Measurements from ENCODE around the gene NUP50.

Gene NUP50

GRCh38 chr22:45142376-45142775, 21.3 kb upstream of the NUP50 start:
- in situ Hi-C loops (cut with HindIII; ENCODE audit: low sequenced_read_pairs): no loop called here
- DNase-seq (ENCODE audit: low read depth): no peak
- no peak overlapping the region for H3K4me3 ChIP-seq (ENCODE audit: low read depth, low read length)
- TF ChIP-seq CTCF (IDR thresholded peaks at IDR 0.05; ENCODE audit: low read depth, low read length, missing control alignments): no peak

GRCh38 chr22:45144916-45145315, 18.8 kb upstream of the NUP50 start:
- DNase-seq (ENCODE audit: low read depth): no peak
- H3K4me3 ChIP-seq (ENCODE audit: low read depth, low read length): no peak overlapping the region
- in situ Hi-C loops (cut with HindIII; ENCODE audit: low sequenced_read_pairs): no loop called here
- TF ChIP-seq CTCF (IDR thresholded peaks at IDR 0.05; ENCODE audit: low read depth, low read length, missing control alignments): no peak

- no peak for TF ChIP-seq CTCF (IDR thresholded peaks at IDR 0.05; ENCODE audit: low read depth, low read length, missing control alignments)
- no peak for DNase-seq (ENCODE audit: low read depth)
- no peak overlapping the region for H3K4me3 ChIP-seq (ENCODE audit: low read depth, low read length)
- in situ Hi-C loops (cut with HindIII; ENCODE audit: low sequenced_read_pairs): no loop called here
Observed at GRCh38 chr22:45149671-45150070, 14.1 kb upstream of the NUP50 start.

GRCh38 chr22:45150139-45150538, 13.6 kb upstream of the NUP50 start:
- H3K4me3 ChIP-seq (ENCODE audit: low read depth, low read length): no peak overlapping the region
- no peak for TF ChIP-seq CTCF (IDR thresholded peaks at IDR 0.05; ENCODE audit: low read depth, low read length, missing control alignments)
- DNase-seq (ENCODE audit: low read depth): no peak
- in situ Hi-C loops (cut with HindIII; ENCODE audit: low sequenced_read_pairs): no loop called here

GRCh38 chr22:45151503-45151902, 12.2 kb upstream of the NUP50 start:
- H3K4me3 ChIP-seq (ENCODE audit: low read depth, low read length): no peak overlapping the region
- in situ Hi-C loops (cut with HindIII; ENCODE audit: low sequenced_read_pairs): no loop called here
- no peak for TF ChIP-seq CTCF (IDR thresholded peaks at IDR 0.05; ENCODE audit: low read depth, low read length, missing control alignments)
- DNase-seq (ENCODE audit: low read depth): no peak

- H3K4me3 ChIP-seq (ENCODE audit: low read depth, low read length): no peak overlapping the region
- in situ Hi-C loops (cut with HindIII; ENCODE audit: low sequenced_read_pairs): no loop called here
- no peak for TF ChIP-seq CTCF (IDR thresholded peaks at IDR 0.05; ENCODE audit: low read depth, low read length, missing control alignments)
- no peak for DNase-seq (ENCODE audit: low read depth)
Observed at GRCh38 chr22:45154383-45154782, 9.3 kb upstream of the NUP50 start.
